SK-N-SH (cell line): ENCODE measurements around the gene NAGK. TPM values are rescaled to one million over a fixed set of nuclear protein-coding genes. Genes with fewer than 3 reads are reported as not detected.

ENCODE experiments used
- CTCF ChIA-PET: fragments of 300-600, 350-600 bp; formaldehyde crosslinking; extraction: SDS; loops from one replicate; lab custom pipeline; 2021; lab: Yijun Ruan, JAX
- POLR2A ChIA-PET: fragments of 350-600 bp; sonication (Branson Sonifier 250); formaldehyde crosslinking; extraction: SDS; loops from one replicate; lab custom pipeline; 2020; ENCODE audit warnings: antibody characterized with exemption, inconsistent platforms; lab: Yijun Ruan, JAX
- DNase-seq: peaks from one replicate; pipeline ENCODE4 v3.0.0; 2012
- H2AFZ ChIP-seq: fragments of 200-600 bp; sonication (generic); 2 replicates; pipeline ENCODE4 v1.8.1; 2016; ENCODE audit warnings: antibody characterized with exemption, mild to moderate bottlenecking, low read depth
- H3F3A ChIP-seq: fragments of 200-600 bp; sonication (generic); replicated peaks from 2 replicates; pipeline ENCODE3; 2016; ENCODE audit warnings: antibody characterized with exemption, mild to moderate bottlenecking; ENCODE audit not compliant: insufficient read depth
- H3K27ac ChIP-seq, 2 experiments: fragments of 200-500 bp in 1 of 2; fragments of 200-600 bp in 1 of 2; sonication (Bioruptor generic) in 1 of 2; sonication (generic), shearing (Covaris generic) in 1 of 2; 2 replicates each; pipeline versions ENCODE4 v1.5.1 to v1.6.1; 2014 to 2016; ENCODE audit warnings: low read depth in 2 of 2, inconsistent platforms in 1 of 2, low read length in 1 of 2, mild to moderate bottlenecking in 1 of 2, mixed read lengths in 1 of 2
- H3K27me3 ChIP-seq: fragments of 200-600 bp; sonication (generic), shearing (Covaris generic); 2 replicates; pipeline ENCODE4 v1.6.1; 2016; ENCODE audit warnings: mixed run types; ENCODE audit not compliant: insufficient read depth
- H3K36me3 ChIP-seq, 2 experiments: fragments of 200-500 bp in 1 of 2; fragments of 200-600 bp in 1 of 2; sonication (Bioruptor generic) in 1 of 2; sonication (generic) in 1 of 2; replicated peaks in 1 of 2; 2 replicates each; pipeline versions ENCODE3 to v1.5.1; 2014 to 2016; ENCODE audit warnings: low read length in 1 of 2, mild to moderate bottlenecking in 1 of 2; ENCODE audit not compliant: insufficient read depth in 2 of 2, control insufficient read depth in 1 of 2
- H3K4me1 ChIP-seq, 2 experiments: fragments of 200-500 bp in 1 of 2; fragments of 200-600 bp in 1 of 2; sonication (Bioruptor generic) in 1 of 2; sonication (generic), shearing (Covaris generic) in 1 of 2; 2 replicates each; pipeline versions ENCODE4 v1.5.1 to v1.6.1; 2014 to 2016; ENCODE audit warnings: low read depth in 1 of 2, low read length in 1 of 2, mixed run types in 1 of 2; ENCODE audit not compliant: insufficient read depth in 2 of 2, control insufficient read depth in 1 of 2
- H3K4me2 ChIP-seq: fragments of 200-600 bp; sonication (generic), shearing (Covaris generic); 2 replicates; pipeline ENCODE4 v1.6.1; 2017; ENCODE audit warnings: mixed run types
- H3K4me3 ChIP-seq, 2 experiments: fragments of 200-500 bp in 1 of 2; fragments of 200-600 bp in 1 of 2; sonication (Bioruptor generic) in 1 of 2; sonication (generic), shearing (Covaris generic) in 1 of 2; 2 replicates each; pipeline versions ENCODE4 v1.5.1 to v1.8.1; 2014 to 2016; ENCODE audit warnings: low read depth in 2 of 2, inconsistent platforms in 1 of 2, low read length in 1 of 2, mild to moderate bottlenecking in 1 of 2, mixed read lengths in 1 of 2, moderate library complexity in 1 of 2
- H3K79me2 ChIP-seq: fragments of 200-600 bp; sonication (generic); 2 replicates; pipeline ENCODE4 v1.8.1; 2017; ENCODE audit warnings: mild to moderate bottlenecking; ENCODE audit not compliant: insufficient read depth
- H3K9ac ChIP-seq: fragments of 200-600 bp; sonication (generic); 2 replicates; pipeline ENCODE4 v1.6.1; 2017; ENCODE audit warnings: mixed run types
- H3K9me2 ChIP-seq: fragments of 200-600 bp; sonication (generic); 2 replicates; pipeline ENCODE4 v1.6.1; 2017; ENCODE audit warnings: mixed run types
- H3K9me3 ChIP-seq: fragments of 200-600 bp; sonication (generic); 2 replicates; pipeline ENCODE4 v1.6.1; 2017; ENCODE audit warnings: mixed run types, mild to moderate bottlenecking, moderate library complexity
- H4K20me1 ChIP-seq: fragments of 200-600 bp; sonication (generic); 2 replicates; pipeline ENCODE4 v1.6.1; 2017; ENCODE audit warnings: mild to moderate bottlenecking, mixed run types; ENCODE audit not compliant: insufficient read depth
- FOXM1 ChIP-seq: IDR thresholded peaks from 2 replicates; pipeline ENCODE4 v1.4.0; 2012; ENCODE audit warnings: low read depth, mild to moderate bottlenecking
- GABPA ChIP-seq: IDR thresholded peaks from 2 replicates; pipeline ENCODE4 v1.4.0; 2012; ENCODE audit warnings: low read depth, mild to moderate bottlenecking
- GATA2 ChIP-seq: sonication (generic); formaldehyde crosslinking; IDR thresholded peaks from 2 replicates; pipeline ENCODE4 v1.5.0; 2020; ENCODE audit warnings: mild to moderate bottlenecking, missing genetic modification reagents
- IRF3 ChIP-seq: fragments of 150-350 bp; IDR thresholded peaks from 2 replicates; pipeline ENCODE4 v1.6.1; 2016; ENCODE audit warnings: mild to moderate bottlenecking, low read depth, low read length
- MEF2A ChIP-seq: IDR thresholded peaks from 2 replicates; pipeline ENCODE4 v1.4.0; 2012; ENCODE audit warnings: low read depth, borderline replicate concordance
- POLR2AphosphoS5 ChIP-seq: IDR thresholded peaks from 2 replicates; pipeline ENCODE4 v1.6.1; 2012; ENCODE audit warnings: low read depth, low read length
- RAD21 ChIP-seq: IDR thresholded peaks from 2 replicates; pipeline ENCODE4 v1.6.1; 2012; ENCODE audit warnings: mild to moderate bottlenecking, low read length
- TAF1 ChIP-seq: IDR thresholded peaks from 2 replicates; pipeline ENCODE4 v1.6.1; 2012; ENCODE audit warnings: low read depth, mild to moderate bottlenecking, low read length, moderate library complexity, borderline replicate concordance
- USF2 ChIP-seq: fragments of 150-350 bp; IDR thresholded peaks from 2 replicates; pipeline ENCODE4 v1.6.1; 2017; ENCODE audit warnings: antibody characterized with exemption, low read length, low read depth, borderline replicate concordance
- polyA plus RNA-seq, 3 experiments: library from polyadenylated mRNA; depleted of rRNA; stranded (reverse); fragments of >200 nt; gene quantifications; 2 replicates each; pipeline ENCODE4 v1.2.3, GENCODE V29; 2012
- TF ChIP-seq, protein P1 (sequence below): fragments of 200-600 bp; sonication (generic); IDR thresholded peaks from 2 replicates; pipeline ENCODE4 v1.6.1; 2017; ENCODE audit warnings: antibody characterized with exemption, mild to moderate bottlenecking, moderate library complexity
- TF ChIP-seq, protein P2 (sequence below): IDR thresholded peaks from 2 replicates; pipeline ENCODE4 v1.4.0; 2012; ENCODE audit warnings: low read depth, borderline replicate concordance
- TF ChIP-seq, protein P3 (sequence below): IDR thresholded peaks from 2 replicates; pipeline ENCODE4 v1.4.0; 2012; ENCODE audit warnings: low read depth, borderline replicate concordance
- TF ChIP-seq, protein P4 (sequence below): IDR thresholded peaks from 2 replicates; pipeline ENCODE4 v1.4.0; 2012; ENCODE audit warnings: low read depth

NAGK gene
- polyA plus RNA-seq, 1 of the 3 experiments (the other 2 are of a cell fraction): 83.6 TPM

DNA sequence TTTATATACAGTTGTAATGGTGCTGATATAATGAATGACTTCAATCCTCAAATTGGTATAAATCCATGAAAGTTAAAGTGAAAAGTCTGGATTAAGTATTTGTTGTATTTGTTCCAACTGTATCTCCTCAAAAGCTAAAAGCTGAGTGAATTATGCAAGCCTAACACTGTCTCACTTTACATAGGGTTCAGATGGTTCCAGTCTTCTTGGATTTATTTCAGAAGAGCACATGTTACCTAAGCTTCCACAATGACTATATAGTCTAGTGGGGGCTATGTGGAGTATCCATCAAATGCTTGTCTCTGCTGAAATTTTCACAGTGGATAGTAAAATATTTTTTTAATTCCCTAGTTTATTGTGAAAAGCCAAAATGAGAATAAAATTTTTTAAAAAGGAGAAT lies 48.6 kb downstream of the NAGK start:
- CTCF ChIA-PET: interaction anchor here (1.9 kb wide), 1 partner anchor 16 kb away, joined by 10 read pairs; no protein-coding TSS in a partner anchor
- H3K27me3 ChIP-seq: no peaks in the 10 kb centered on the region
- POLR2A ChIA-PET: no interaction called here
- H3K79me2 ChIP-seq: no peaks in the 10 kb centered on the region; the same call in 1 of the 2 replicates
- H3K9ac ChIP-seq: no peak overlapping the region
- H2AFZ ChIP-seq: no peak overlapping the region
- no peak overlapping the region for H3K4me3 ChIP-seq
- no peaks in the 10 kb centered on the region for H3K9me3 ChIP-seq
- no peaks in the 10 kb centered on the region for H3K4me1 ChIP-seq
- H4K20me1 ChIP-seq: no peaks in the 10 kb centered on the region
- TF ChIP-seq USF2 (no peak), MEF2A (no peak), IRF3 (no peak), POLR2AphosphoS5 (no peak), GABPA (no peak), FOXM1 (no peak), GATA2 (CRISPR knock-in tag) (no peak), TAF1 (no peak), RAD21 (no peak)
- TF ChIP-seq, protein P1, sequence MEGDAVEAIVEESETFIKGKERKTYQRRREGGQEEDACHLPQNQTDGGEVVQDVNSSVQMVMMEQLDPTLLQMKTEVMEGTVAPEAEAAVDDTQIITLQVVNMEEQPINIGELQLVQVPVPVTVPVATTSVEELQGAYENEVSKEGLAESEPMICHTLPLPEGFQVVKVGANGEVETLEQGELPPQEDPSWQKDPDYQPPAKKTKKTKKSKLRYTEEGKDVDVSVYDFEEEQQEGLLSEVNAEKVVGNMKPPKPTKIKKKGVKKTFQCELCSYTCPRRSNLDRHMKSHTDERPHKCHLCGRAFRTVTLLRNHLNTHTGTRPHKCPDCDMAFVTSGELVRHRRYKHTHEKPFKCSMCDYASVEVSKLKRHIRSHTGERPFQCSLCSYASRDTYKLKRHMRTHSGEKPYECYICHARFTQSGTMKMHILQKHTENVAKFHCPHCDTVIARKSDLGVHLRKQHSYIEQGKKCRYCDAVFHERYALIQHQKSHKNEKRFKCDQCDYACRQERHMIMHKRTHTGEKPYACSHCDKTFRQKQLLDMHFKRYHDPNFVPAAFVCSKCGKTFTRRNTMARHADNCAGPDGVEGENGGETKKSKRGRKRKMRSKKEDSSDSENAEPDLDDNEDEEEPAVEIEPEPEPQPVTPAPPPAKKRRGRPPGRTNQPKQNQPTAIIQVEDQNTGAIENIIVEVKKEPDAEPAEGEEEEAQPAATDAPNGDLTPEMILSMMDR: no peak
- TF ChIP-seq, protein P2, sequence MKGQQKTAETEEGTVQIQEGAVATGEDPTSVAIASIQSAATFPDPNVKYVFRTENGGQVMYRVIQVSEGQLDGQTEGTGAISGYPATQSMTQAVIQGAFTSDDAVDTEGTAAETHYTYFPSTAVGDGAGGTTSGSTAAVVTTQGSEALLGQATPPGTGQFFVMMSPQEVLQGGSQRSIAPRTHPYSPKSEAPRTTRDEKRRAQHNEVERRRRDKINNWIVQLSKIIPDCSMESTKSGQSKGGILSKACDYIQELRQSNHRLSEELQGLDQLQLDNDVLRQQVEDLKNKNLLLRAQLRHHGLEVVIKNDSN: no peak
- TF ChIP-seq, protein P3, sequence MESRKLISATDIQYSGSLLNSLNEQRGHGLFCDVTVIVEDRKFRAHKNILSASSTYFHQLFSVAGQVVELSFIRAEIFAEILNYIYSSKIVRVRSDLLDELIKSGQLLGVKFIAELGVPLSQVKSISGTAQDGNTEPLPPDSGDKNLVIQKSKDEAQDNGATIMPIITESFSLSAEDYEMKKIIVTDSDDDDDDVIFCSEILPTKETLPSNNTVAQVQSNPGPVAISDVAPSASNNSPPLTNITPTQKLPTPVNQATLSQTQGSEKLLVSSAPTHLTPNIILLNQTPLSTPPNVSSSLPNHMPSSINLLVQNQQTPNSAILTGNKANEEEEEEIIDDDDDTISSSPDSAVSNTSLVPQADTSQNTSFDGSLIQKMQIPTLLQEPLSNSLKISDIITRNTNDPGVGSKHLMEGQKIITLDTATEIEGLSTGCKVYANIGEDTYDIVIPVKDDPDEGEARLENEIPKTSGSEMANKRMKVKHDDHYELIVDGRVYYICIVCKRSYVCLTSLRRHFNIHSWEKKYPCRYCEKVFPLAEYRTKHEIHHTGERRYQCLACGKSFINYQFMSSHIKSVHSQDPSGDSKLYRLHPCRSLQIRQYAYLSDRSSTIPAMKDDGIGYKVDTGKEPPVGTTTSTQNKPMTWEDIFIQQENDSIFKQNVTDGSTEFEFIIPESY: no peak
- TF ChIP-seq, protein P4, sequence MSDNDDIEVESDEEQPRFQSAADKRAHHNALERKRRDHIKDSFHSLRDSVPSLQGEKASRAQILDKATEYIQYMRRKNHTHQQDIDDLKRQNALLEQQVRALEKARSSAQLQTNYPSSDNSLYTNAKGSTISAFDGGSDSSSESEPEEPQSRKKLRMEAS: no peak
- H3K36me3 ChIP-seq: peaks cover 14 to 16% of the 10 kb centered on the region in 2 experiments
- no peak overlapping the region for H3K27ac ChIP-seq
- H3K9me2 ChIP-seq: no peaks in the 10 kb centered on the region
- DNase-seq: no peak
- H3K4me2 ChIP-seq: no peak overlapping the region
- no peaks in the 10 kb centered on the region for H3F3A ChIP-seq
